Esophagus muscularis mucosa (tissue), 3 donors: ENCODE results near the gene TAS1R3.

ENCODE experiments used
- CTCF ChIP-seq, 3 experiments: fragments of 200-600 bp in 2 of 3; fragments of 450-650 bp in 1 of 3; sonication (generic) in 2 of 3; IDR thresholded peaks; one replicate each; pipeline ENCODE4 v1.5.1; 2017 to 2019; ENCODE audit warnings: antibody characterized with exemption in 3 of 3, mild to moderate bottlenecking in 2 of 3, moderate library complexity in 1 of 3
- POLR2A ChIP-seq: fragments of 450-650 bp; IDR thresholded peaks from one replicate; pipeline ENCODE4 v1.6.1; 2017; ENCODE audit warnings: antibody characterized with exemption, moderate library complexity, mild to moderate bottlenecking, low read depth

- no peak for TF ChIP-seq CTCF (IDR thresholded peaks at IDR 0.05)
- TF ChIP-seq POLR2A: no peak
Observed at GRCh38 chr1:1342061-1342562, 11.0 kb downstream of the TAS1R3 start.
